Activated naive CD8-positive, alpha-beta T cell treated with anti-CD3 and anti-CD28 coated beads, Interleukin-2, amount 50 U/mL, for 24 hours (primary cell): ENCODE data around the gene PRIMPOL.

Source experiments
- ATAC-seq: fragments of 150-1000 bp; cut with Tn5 transposase; one replicate; pipeline ENCODE4 v1.10.0; 2021
- DNase-seq: peaks from one replicate; pipeline ENCODE4 v3.0.0; 2021
- H3K27ac Mint-ChIP-seq: one replicate; pipeline ENCODE4 v1.8.0; 2021; ENCODE audit warnings: mild to moderate bottlenecking, mixed read lengths
- H3K27me3 Mint-ChIP-seq: one replicate; pipeline ENCODE4 v1.8.0; 2021; ENCODE audit warnings: mixed read lengths
- H3K36me3 Mint-ChIP-seq: one replicate; pipeline ENCODE4 v1.8.0; 2021; ENCODE audit warnings: low read depth, mixed read lengths
- H3K4me1 Mint-ChIP-seq: one replicate; pipeline ENCODE4 v1.8.0; 2021; ENCODE audit warnings: mixed read lengths
- H3K4me3 Mint-ChIP-seq: one replicate; pipeline ENCODE4 v1.8.0; 2021; ENCODE audit warnings: mild to moderate bottlenecking, moderate library complexity, mixed read lengths
- H3K9me3 Mint-ChIP-seq: one replicate; pipeline ENCODE4 v1.8.0; 2021; ENCODE audit warnings: mixed read lengths

PRIMPOL gene

GRCh38 chr4:184695178-184695896, 45.8 kb downstream of the PRIMPOL start:
- ATAC-seq (no peak), DNase-seq (no peak)
- Mint-ChIP-seq H3K27ac (no peak overlapping the region), H3K4me3 (no peak overlapping the region), H3K9me3 (no peaks in the 10 kb centered on the region), H3K36me3 (peaks cover 57% of the 10 kb centered on the region), H3K27me3 (no peaks in the 10 kb centered on the region), H3K4me1 (no peaks in the 10 kb centered on the region)

GRCh38 chr4:184697956-184698355, 48.4 kb downstream of the PRIMPOL start:
- Mint-ChIP-seq H3K4me1 (no peaks in the 10 kb centered on the region), H3K27ac (no peak overlapping the region), H3K4me3 (no peak overlapping the region), H3K27me3 (no peaks in the 10 kb centered on the region), H3K36me3 (peaks cover 63% of the 10 kb centered on the region), H3K9me3 (no peaks in the 10 kb centered on the region)
- DNase-seq (no peak), ATAC-seq (no peak)

GRCh38 chr4:184699941-184700340, 50.4 kb downstream of the PRIMPOL start:
- Mint-ChIP-seq H3K9me3 (no peaks in the 10 kb centered on the region), H3K27me3 (no peaks in the 10 kb centered on the region), H3K4me3 (no peak overlapping the region), H3K36me3 (peaks cover 69% of the 10 kb centered on the region), H3K4me1 (no peaks in the 10 kb centered on the region), H3K27ac (no peak overlapping the region)
- no peak for ATAC-seq
- DNase-seq = no peak

- Mint-ChIP-seq H3K4me1 (peaks cover 7% of the 10 kb centered on the region), H3K9me3 (no peaks in the 10 kb centered on the region), H3K4me3 (no peak overlapping the region), H3K27ac (no peak overlapping the region), H3K27me3 (no peaks in the 10 kb centered on the region), H3K36me3 (peaks cover 71% of the 10 kb centered on the region)
- no peak for DNase-seq
- no peak for ATAC-seq
Measured at GRCh38 chr4:184702114-184702513, 52.6 kb downstream of the PRIMPOL start.

GRCh38 chr4:184705692-184706091, 56.2 kb downstream of the PRIMPOL start:
- Mint-ChIP-seq H3K27me3 (no peaks in the 10 kb centered on the region), H3K9me3 (no peaks in the 10 kb centered on the region), H3K4me3 (no peak overlapping the region), H3K27ac (no peak overlapping the region), H3K4me1 (peaks cover 7% of the 10 kb centered on the region), H3K36me3 (peaks cover 81% of the 10 kb centered on the region)
- no peak for ATAC-seq
- no peak for DNase-seq

- Mint-ChIP-seq H3K27ac (no peak overlapping the region), H3K4me1 (peaks cover 7% of the 10 kb centered on the region), H3K4me3 (no peak overlapping the region), H3K27me3 (no peaks in the 10 kb centered on the region), H3K36me3 (peaks cover 84% of the 10 kb centered on the region), H3K9me3 (no peaks in the 10 kb centered on the region)
- DNase-seq = no peak
- ATAC-seq = no peak
Measured at GRCh38 chr4:184706453-184706852, 56.9 kb downstream of the PRIMPOL start.

GRCh38 chr4:184712322-184712721, 62.8 kb downstream of the PRIMPOL start:
- DNase-seq (no peak), ATAC-seq (no peak)
- no peaks in the 10 kb centered on the region for H3K9me3 Mint-ChIP-seq
- no peak overlapping the region for H3K27ac Mint-ChIP-seq
- peaks cover 76% of the 10 kb centered on the region for H3K36me3 Mint-ChIP-seq
- H3K27me3 Mint-ChIP-seq = no peaks in the 10 kb centered on the region
- no peak overlapping the region for H3K4me3 Mint-ChIP-seq
- H3K4me1 Mint-ChIP-seq = peaks cover 2% of the 10 kb centered on the region

GRCh38 chr4:184713887-184714286, 64.3 kb downstream of the PRIMPOL start:
- Mint-ChIP-seq H3K9me3 (no peaks in the 10 kb centered on the region), H3K4me1 (peaks cover 2% of the 10 kb centered on the region), H3K27ac (no peak overlapping the region), H3K27me3 (no peaks in the 10 kb centered on the region), H3K36me3 (peaks cover 70% of the 10 kb centered on the region), H3K4me3 (no peak overlapping the region)
- no peak for ATAC-seq
- DNase-seq = no peak

GRCh38 chr4:184715526-184715925, 66.0 kb downstream of the PRIMPOL start:
- Mint-ChIP-seq H3K4me1 (peaks cover 2% of the 10 kb centered on the region), H3K9me3 (peaks cover 3% of the 10 kb centered on the region), H3K27ac (no peak overlapping the region), H3K27me3 (no peaks in the 10 kb centered on the region), H3K36me3 (peaks cover 70% of the 10 kb centered on the region), H3K4me3 (no peak overlapping the region)
- no peak for ATAC-seq
- no peak for DNase-seq

- Mint-ChIP-seq H3K4me3 (no peak overlapping the region), H3K27ac (no peak overlapping the region), H3K4me1 (no peaks in the 10 kb centered on the region), H3K27me3 (no peaks in the 10 kb centered on the region), H3K36me3 (peaks cover 78% of the 10 kb centered on the region), H3K9me3 (peaks cover 18% of the 10 kb centered on the region)
- no peak for ATAC-seq
- DNase-seq = no peak
Measured at GRCh38 chr4:184719407-184719806, 69.9 kb downstream of the PRIMPOL start.

- DNase-seq = no peak
- Mint-ChIP-seq H3K27me3 (no peaks in the 10 kb centered on the region), H3K4me1 (peaks cover 1% of the 10 kb centered on the region), H3K27ac (no peak overlapping the region), H3K4me3 (no peak overlapping the region), H3K9me3 (peaks cover 18% of the 10 kb centered on the region), H3K36me3 (peaks cover 75% of the 10 kb centered on the region)
- no peak for ATAC-seq
Measured at GRCh38 chr4:184721254-184721653, 71.7 kb downstream of the PRIMPOL start.

- H3K36me3 Mint-ChIP-seq = peaks cover 77% of the 10 kb centered on the region
- ATAC-seq (no peak), DNase-seq (no peak)
- no peaks in the 10 kb centered on the region for H3K27me3 Mint-ChIP-seq
- no peak overlapping the region for H3K27ac Mint-ChIP-seq
- peaks cover 1% of the 10 kb centered on the region for H3K4me1 Mint-ChIP-seq
- H3K9me3 Mint-ChIP-seq = peaks cover 18% of the 10 kb centered on the region
- H3K4me3 Mint-ChIP-seq = no peak overlapping the region
Measured at GRCh38 chr4:184722798-184723197, 73.3 kb downstream of the PRIMPOL start.

GRCh38 chr4:184727430-184727829, 77.9 kb downstream of the PRIMPOL start:
- no peaks in the 10 kb centered on the region for H3K27me3 Mint-ChIP-seq
- DNase-seq (no peak), ATAC-seq (no peak)
- H3K27ac Mint-ChIP-seq = no peak overlapping the region
- H3K36me3 Mint-ChIP-seq = peaks cover 63% of the 10 kb centered on the region
- no peak overlapping the region for H3K4me3 Mint-ChIP-seq
- H3K4me1 Mint-ChIP-seq = peaks cover 10% of the 10 kb centered on the region
- no peaks in the 10 kb centered on the region for H3K9me3 Mint-ChIP-seq

- no peak overlapping the region for H3K27ac Mint-ChIP-seq
- no peak overlapping the region for H3K4me3 Mint-ChIP-seq
- H3K9me3 Mint-ChIP-seq = no peaks in the 10 kb centered on the region
- no peaks in the 10 kb centered on the region for H3K27me3 Mint-ChIP-seq
- H3K36me3 Mint-ChIP-seq = peaks cover 55% of the 10 kb centered on the region
- DNase-seq = no peak
- no peak for ATAC-seq
- H3K4me1 Mint-ChIP-seq = peaks cover 17% of the 10 kb centered on the region
Measured at GRCh38 chr4:184728858-184729257, 79.3 kb downstream of the PRIMPOL start.

GRCh38 chr4:184729946-184730345, 80.4 kb downstream of the PRIMPOL start:
- Mint-ChIP-seq H3K4me1 (peaks cover 24% of the 10 kb centered on the region), H3K4me3 (no peak overlapping the region), H3K27ac (no peak overlapping the region), H3K36me3 (peaks cover 44% of the 10 kb centered on the region), H3K9me3 (no peaks in the 10 kb centered on the region), H3K27me3 (no peaks in the 10 kb centered on the region)
- ATAC-seq = no peak
- no peak for DNase-seq

- peaks cover 39% of the 10 kb centered on the region for H3K36me3 Mint-ChIP-seq
- no peak overlapping the region for H3K4me3 Mint-ChIP-seq
- no peaks in the 10 kb centered on the region for H3K27me3 Mint-ChIP-seq
- H3K9me3 Mint-ChIP-seq = no peaks in the 10 kb centered on the region
- no peak overlapping the region for H3K27ac Mint-ChIP-seq
- ATAC-seq (no peak), DNase-seq (no peak)
- peaks cover 24% of the 10 kb centered on the region for H3K4me1 Mint-ChIP-seq
Measured at GRCh38 chr4:184731056-184731455, 81.5 kb downstream of the PRIMPOL start.
